AG10803 (cell line): ENCODE results near the gene GMDS.

ENCODE experiments used
- DNase-seq: peaks from one replicate; pipeline ENCODE4 v3.0.0; 2010; ENCODE audit warnings: low read depth
- H3K4me3 ChIP-seq: 2 replicates; pipeline ENCODE4 v1.5.1; 2011; ENCODE audit warnings: mild to moderate bottlenecking, low read length, control low read depth
- TF ChIP-seq, protein P1 (sequence below): conservative IDR thresholded peaks from 2 replicates; pipeline ENCODE4 v1.5.1; 2011; ENCODE audit warnings: mild to moderate bottlenecking, low read length, control low read depth, inconsistent platforms

GMDS gene

DNA sequence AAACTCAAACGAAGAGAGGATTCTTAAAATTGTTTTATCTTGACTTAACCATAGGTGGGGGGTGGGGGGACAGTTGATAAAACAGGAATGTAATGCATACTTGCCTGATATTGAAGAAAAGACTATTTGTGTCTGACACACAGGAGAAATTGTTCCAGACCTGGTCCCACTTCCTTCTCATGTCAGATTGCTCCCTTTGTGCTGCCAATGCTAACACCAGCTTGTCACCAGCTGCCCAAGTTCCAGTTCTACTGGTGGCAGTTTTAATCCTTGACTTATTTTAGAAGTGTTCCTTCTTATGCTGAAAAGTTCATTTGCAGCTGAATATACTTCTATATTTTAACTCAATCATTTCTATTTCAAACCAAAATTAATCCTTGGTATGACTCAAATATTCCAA is 127.3 kb downstream of the GMDS start:
- DNase-seq, result no peak
- no peak overlapping the region for H3K4me3 ChIP-seq
- TF ChIP-seq, protein P1, sequence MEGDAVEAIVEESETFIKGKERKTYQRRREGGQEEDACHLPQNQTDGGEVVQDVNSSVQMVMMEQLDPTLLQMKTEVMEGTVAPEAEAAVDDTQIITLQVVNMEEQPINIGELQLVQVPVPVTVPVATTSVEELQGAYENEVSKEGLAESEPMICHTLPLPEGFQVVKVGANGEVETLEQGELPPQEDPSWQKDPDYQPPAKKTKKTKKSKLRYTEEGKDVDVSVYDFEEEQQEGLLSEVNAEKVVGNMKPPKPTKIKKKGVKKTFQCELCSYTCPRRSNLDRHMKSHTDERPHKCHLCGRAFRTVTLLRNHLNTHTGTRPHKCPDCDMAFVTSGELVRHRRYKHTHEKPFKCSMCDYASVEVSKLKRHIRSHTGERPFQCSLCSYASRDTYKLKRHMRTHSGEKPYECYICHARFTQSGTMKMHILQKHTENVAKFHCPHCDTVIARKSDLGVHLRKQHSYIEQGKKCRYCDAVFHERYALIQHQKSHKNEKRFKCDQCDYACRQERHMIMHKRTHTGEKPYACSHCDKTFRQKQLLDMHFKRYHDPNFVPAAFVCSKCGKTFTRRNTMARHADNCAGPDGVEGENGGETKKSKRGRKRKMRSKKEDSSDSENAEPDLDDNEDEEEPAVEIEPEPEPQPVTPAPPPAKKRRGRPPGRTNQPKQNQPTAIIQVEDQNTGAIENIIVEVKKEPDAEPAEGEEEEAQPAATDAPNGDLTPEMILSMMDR, result no peak

- DNase-seq, result no peak
- no peak overlapping the region for H3K4me3 ChIP-seq
- TF ChIP-seq, protein P1, result no peak
Observed at GRCh38 chr6:2117447-2117846, 128.0 kb downstream of the GMDS start.

- TF ChIP-seq, protein P1, result no peak
- H3K4me3 ChIP-seq, result no peak overlapping the region
- DNase-seq, result no peak
Observed at GRCh38 chr6:2116496-2116895, 128.9 kb downstream of the GMDS start.

- no peak for DNase-seq
- no peak overlapping the region for H3K4me3 ChIP-seq
- TF ChIP-seq, protein P1, result no peak
Observed at GRCh38 chr6:2114100-2114499, 131.3 kb downstream of the GMDS start.

- DNase-seq, result peak; percentile 37
- H3K4me3 ChIP-seq, result no peak overlapping the region
- TF ChIP-seq, protein P1, result no peak
Observed at GRCh38 chr6:2111162-2111677, 134.2 kb downstream of the GMDS start.

DNA sequence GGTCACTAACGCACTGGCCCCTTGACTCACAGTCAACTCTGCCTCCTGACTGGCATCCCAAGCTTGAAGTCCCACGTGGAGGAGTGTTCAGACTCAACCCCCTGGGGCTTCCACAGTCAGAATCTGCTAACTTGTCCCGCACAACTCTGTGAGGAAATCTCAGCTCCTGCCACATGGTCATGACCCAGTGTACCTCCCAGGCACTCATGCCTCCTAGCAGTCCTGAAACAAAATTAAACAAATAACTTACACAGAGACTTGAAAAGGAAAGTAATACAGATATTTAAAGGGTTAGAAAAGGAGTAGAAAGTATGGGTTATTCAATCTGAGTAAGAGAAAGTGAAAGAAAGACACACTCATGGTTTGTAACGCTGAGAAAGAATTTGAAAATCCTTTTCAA is 134.9 kb downstream of the GMDS start:
- DNase-seq, result no peak
- TF ChIP-seq, protein P1, result no peak
- no peak overlapping the region for H3K4me3 ChIP-seq

DNA sequence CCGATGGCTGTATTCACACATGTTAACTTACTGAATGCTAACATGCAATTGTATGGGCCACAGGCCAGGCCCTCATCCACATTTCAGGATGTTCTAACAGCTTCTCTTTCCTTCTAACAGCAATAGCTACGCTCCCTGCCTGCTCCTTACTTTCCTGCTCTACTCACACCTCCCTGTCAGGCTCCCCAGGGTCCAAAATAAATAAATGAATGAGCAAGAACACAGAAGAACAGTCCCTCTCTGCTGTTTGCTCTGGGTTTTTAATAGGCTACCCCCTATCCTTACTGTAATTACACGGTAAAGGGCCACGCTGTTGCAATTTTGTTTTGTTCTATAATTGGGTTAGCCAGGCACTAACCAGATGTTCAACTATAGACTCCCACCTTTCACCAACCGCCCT is 135.6 kb downstream of the GMDS start:
- no peak overlapping the region for H3K4me3 ChIP-seq
- DNase-seq, result no peak
- TF ChIP-seq, protein P1, result no peak
